ENCODE measurements around the gene CCDC27.

CCDC27 gene

GRCh38 chr1:3817138-3817740 is 65.0 kb downstream of the CCDC27 start:
- no peak for TF ChIP-seq ZC3H10 (CRISPR knock-in tag; IDR thresholded peaks at IDR 0.05)
- no peak for TF ChIP-seq ESRRG (CRISPR knock-in tag; IDR thresholded peaks at IDR 0.05)
- TF ChIP-seq ZNF8 (CRISPR knock-in tag; IDR thresholded peaks at IDR 0.05), result no peak
- no peak for TF ChIP-seq ZNF70 (CRISPR knock-in tag; IDR thresholded peaks at IDR 0.05)
- no peak for ATAC-seq

- no peak for ATAC-seq
- TF ChIP-seq ARNTL (CRISPR knock-in tag; IDR thresholded peaks at IDR 0.05; ENCODE audit: borderline replicate concordance, low read depth) (no peak), PPARA (CRISPR knock-in tag; IDR thresholded peaks at IDR 0.05; ENCODE audit: borderline replicate concordance) (no peak), CSRNP3 (CRISPR knock-in tag; IDR thresholded peaks at IDR 0.05) (no peak), PATZ1 (CRISPR knock-in tag; IDR thresholded peaks at IDR 0.05; ENCODE audit: borderline replicate concordance) (no peak), BACH2 (CRISPR knock-in tag; IDR thresholded peaks at IDR 0.05; ENCODE audit: borderline replicate concordance) (no peak), TCF4 (CRISPR knock-in tag; IDR thresholded peaks at IDR 0.05; ENCODE audit: borderline replicate concordance) (no peak), OSR1 (CRISPR knock-in tag; IDR thresholded peaks at IDR 0.05) (no peak), ESRRG (CRISPR knock-in tag; IDR thresholded peaks at IDR 0.05) (no peak), SNAI2 (CRISPR knock-in tag; IDR thresholded peaks at IDR 0.05) (no peak), ZNF70 (CRISPR knock-in tag; IDR thresholded peaks at IDR 0.05) (no peak), RARB (CRISPR knock-in tag; IDR thresholded peaks at IDR 0.05) (no peak), ZNF8 (CRISPR knock-in tag; IDR thresholded peaks at IDR 0.05) (no peak), TSHZ2 (CRISPR knock-in tag; IDR thresholded peaks at IDR 0.05) (no peak), GLIS3 (CRISPR knock-in tag; IDR thresholded peaks at IDR 0.05) (no peak), CREB5 (CRISPR knock-in tag; IDR thresholded peaks at IDR 0.05; ENCODE audit: low read depth) (no peak), ZFP30 (CRISPR knock-in tag; IDR thresholded peaks at IDR 0.05) (no peak), ZFP3 (CRISPR knock-in tag; IDR thresholded peaks at IDR 0.05) (no peak), POU6F1 (CRISPR knock-in tag; IDR thresholded peaks at IDR 0.05; ENCODE audit: borderline replicate concordance, low read depth) (no peak)
These were observed 65.8 kb downstream of the CCDC27 start for GRCh38 chr1:3817821-3818597.

GRCh38 chr1:3819771-3820200 is 67.5 kb downstream of the CCDC27 start:
- ATAC-seq, result no peak
- TF ChIP-seq PATZ1 (CRISPR knock-in tag; IDR thresholded peaks at IDR 0.05; ENCODE audit: borderline replicate concordance), result no peak
- no peak for TF ChIP-seq GLIS3 (CRISPR knock-in tag; IDR thresholded peaks at IDR 0.05)
- TF ChIP-seq ZNF565 (CRISPR knock-in tag; conservative IDR thresholded peaks at IDR 0.05; ENCODE audit: low read depth), result no peak
- no peak for TF ChIP-seq SNAI2 (CRISPR knock-in tag; IDR thresholded peaks at IDR 0.05)
- no peak for TF ChIP-seq CSDC2 (CRISPR knock-in tag; IDR thresholded peaks at IDR 0.05)
- no peak for TF ChIP-seq BACH2 (CRISPR knock-in tag; IDR thresholded peaks at IDR 0.05; ENCODE audit: borderline replicate concordance)
- TF ChIP-seq ZFP3 (CRISPR knock-in tag; IDR thresholded peaks at IDR 0.05), result no peak
- TF ChIP-seq TSHZ2 (CRISPR knock-in tag; IDR thresholded peaks at IDR 0.05), result no peak

Measured in SK-N-SH treated with all-trans-retinoic acid at 6 μM for 48 hours (cell line).